SU-DHL-6 (cell line): ENCODE data around the gene GJB4.
"Not testable (repeated sequence)": the region's sequence is repeated elsewhere in the genome, so short reads cannot be mapped to it uniquely, and the experiment has no call there.

Experiments used
- H2AFZ ChIP-seq: fragments of 200-600 bp; sonication (generic); 2 replicates; pipeline ENCODE4 v1.6.1; 2014; ENCODE audit warnings: low read depth, mild to moderate bottlenecking, moderate library complexity, mixed read lengths, antibody characterized with exemption, low read length; ENCODE audit not compliant: severe bottlenecking
- H3F3A ChIP-seq: fragments of 200-600 bp; shearing (Covaris generic); 2 replicates; pipeline ENCODE4 v1.6.0; 2016; ENCODE audit warnings: antibody characterized with exemption, mild to moderate bottlenecking; ENCODE audit not compliant: insufficient read depth
- H3K27ac ChIP-seq: fragments of 200-600 bp; sonication (generic); 2 replicates; pipeline ENCODE4 v1.5.1; 2016; ENCODE audit warnings: low read depth, mild to moderate bottlenecking, low read length, moderate library complexity, mixed read lengths
- H3K27me3 ChIP-seq: fragments of 200-600 bp; sonication (generic), shearing (Covaris generic); 2 replicates; pipeline ENCODE4 v1.6.0; 2014; ENCODE audit warnings: mild to moderate bottlenecking, low read length
- H3K36me3 ChIP-seq: fragments of 200-600 bp; sonication (generic); 2 replicates; pipeline ENCODE4 v1.6.1; 2014; ENCODE audit warnings: mild to moderate bottlenecking, low read length, mixed read lengths
- H3K4me2 ChIP-seq: fragments of 300-600, 200-600 bp; shearing (Covaris generic), sonication (generic); 2 replicates; pipeline ENCODE4 v1.6.0; 2014; ENCODE audit warnings: low read length, low read depth, mild to moderate bottlenecking; ENCODE audit not compliant: poor library complexity, severe bottlenecking
- H3K4me3 ChIP-seq: fragments of 200-600 bp; sonication (generic); 2 replicates; pipeline ENCODE4 v1.5.1; 2014; ENCODE audit warnings: antibody characterized with exemption, low read length, mild to moderate bottlenecking, mixed read lengths; ENCODE audit not compliant: insufficient read depth, poor library complexity, severe bottlenecking
- H3K79me2 ChIP-seq: fragments of 200-600 bp; sonication (generic); 2 replicates; pipeline ENCODE4 v1.6.1; 2014; ENCODE audit warnings: mild to moderate bottlenecking, low read length, moderate library complexity; ENCODE audit not compliant: insufficient read depth
- H3K9ac ChIP-seq: fragments of 200-600 bp; sonication (generic); 2 replicates; pipeline ENCODE4 v1.7.0; 2014; ENCODE audit warnings: mild to moderate bottlenecking, low read length
- H3K9me2 ChIP-seq: fragments of 200-600 bp; sonication (generic); replicated peaks from 2 replicates; pipeline ENCODE4 v1.6.1; 2014; ENCODE audit warnings: low read length; ENCODE audit not compliant: insufficient read depth
- H3K9me3 ChIP-seq: fragments of 200-600 bp; sonication (generic); 2 replicates; pipeline ENCODE4 v1.6.1; 2014; ENCODE audit warnings: low read length, mixed read lengths; ENCODE audit not compliant: insufficient read depth
- H4K20me1 ChIP-seq: fragments of 200-600 bp; sonication (generic); 2 replicates; pipeline ENCODE4 v1.6.1; 2014; ENCODE audit warnings: low read depth, mild to moderate bottlenecking, antibody characterized with exemption, low read length, moderate library complexity, mixed read lengths
- CTCF ChIP-seq: fragments of 200-600 bp; sonication (generic); IDR thresholded peaks from one replicate; pipeline ENCODE4 v1.5.1; 2017; ENCODE audit warnings: antibody characterized with exemption, mild to moderate bottlenecking, low read length, moderate library complexity; ENCODE audit not compliant: insufficient read depth, poor library complexity, severe bottlenecking
- EZH2phosphoT487 ChIP-seq: fragments of 200-600 bp; sonication (generic), shearing (Covaris generic); conservative IDR thresholded peaks from 2 replicates; pipeline ENCODE4 v1.6.1; 2018; ENCODE audit warnings: mild to moderate bottlenecking, antibody characterized with exemption, low read length, moderate library complexity, mixed read lengths

GJB4 gene

GRCh38 chr1:34726861-34727260 lies 32.7 kb upstream of the GJB4 start:
- H3F3A ChIP-seq = no peaks in the 10 kb centered on the region
- no peaks in the 10 kb centered on the region for H3K79me2 ChIP-seq
- no peak overlapping the region for H3K27ac ChIP-seq
- no peaks in the 10 kb centered on the region for H4K20me1 ChIP-seq
- H3K4me2 ChIP-seq = no peak overlapping the region
- H3K36me3 ChIP-seq = no peaks in the 10 kb centered on the region
- no peak for TF ChIP-seq EZH2phosphoT487
- no peak for TF ChIP-seq CTCF
- no peak overlapping the region for H3K4me3 ChIP-seq
- H2AFZ ChIP-seq = no peak overlapping the region
- no peaks in the 10 kb centered on the region; the same call in 1 of the 2 replicates for H3K27me3 ChIP-seq
- H3K9ac ChIP-seq = no peak overlapping the region
- no peaks in the 10 kb centered on the region for H3K9me3 ChIP-seq
- H3K9me2 ChIP-seq = no peaks in the 10 kb centered on the region

DNA sequence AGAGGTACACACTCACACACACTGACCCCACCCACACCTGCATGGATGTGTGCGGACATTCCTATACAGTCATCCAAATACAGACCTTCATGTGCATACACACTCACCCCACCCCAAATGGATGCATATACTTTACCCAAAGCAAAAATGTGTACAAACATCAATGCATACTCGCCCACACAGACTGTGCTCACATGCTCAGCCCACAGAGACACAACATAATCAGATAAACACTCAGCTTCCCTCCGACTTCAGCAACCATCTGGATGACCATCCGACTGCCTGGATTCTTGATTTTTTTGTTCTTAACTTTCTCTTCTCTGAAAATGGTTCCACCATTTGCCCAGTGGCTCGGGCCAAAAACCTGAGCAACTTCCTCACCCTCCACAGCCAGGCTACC lies 29.1 kb upstream of the GJB4 start:
- no peaks in the 10 kb centered on the region for H3K36me3 ChIP-seq
- no peaks in the 10 kb centered on the region for H3F3A ChIP-seq
- no peak overlapping the region for H3K4me3 ChIP-seq
- no peak for TF ChIP-seq CTCF
- no peak for TF ChIP-seq EZH2phosphoT487
- H3K27ac ChIP-seq = no peak overlapping the region
- no peaks in the 10 kb centered on the region; the same call in 1 of the 2 replicates for H3K27me3 ChIP-seq
- H2AFZ ChIP-seq = no peak overlapping the region
- H3K4me2 ChIP-seq = no peak overlapping the region
- no peak overlapping the region for H3K9ac ChIP-seq
- H3K9me3 ChIP-seq = no peaks in the 10 kb centered on the region
- no peaks in the 10 kb centered on the region for H4K20me1 ChIP-seq
- H3K9me2 ChIP-seq = no peaks in the 10 kb centered on the region
- H3K79me2 ChIP-seq = no peaks in the 10 kb centered on the region

- not testable (repeated sequence) for H3K27me3 ChIP-seq, H4K20me1 ChIP-seq, H2AFZ ChIP-seq, H3K9me3 ChIP-seq, H3F3A ChIP-seq, H3K9me2 ChIP-seq, H3K36me3 ChIP-seq, H3K79me2 ChIP-seq, H3K27ac ChIP-seq, H3K4me3 ChIP-seq, H3K4me2 ChIP-seq, H3K9ac ChIP-seq
These were observed 26.7 kb upstream of the GJB4 start for GRCh38 chr1:34732831-34733230.

DNA sequence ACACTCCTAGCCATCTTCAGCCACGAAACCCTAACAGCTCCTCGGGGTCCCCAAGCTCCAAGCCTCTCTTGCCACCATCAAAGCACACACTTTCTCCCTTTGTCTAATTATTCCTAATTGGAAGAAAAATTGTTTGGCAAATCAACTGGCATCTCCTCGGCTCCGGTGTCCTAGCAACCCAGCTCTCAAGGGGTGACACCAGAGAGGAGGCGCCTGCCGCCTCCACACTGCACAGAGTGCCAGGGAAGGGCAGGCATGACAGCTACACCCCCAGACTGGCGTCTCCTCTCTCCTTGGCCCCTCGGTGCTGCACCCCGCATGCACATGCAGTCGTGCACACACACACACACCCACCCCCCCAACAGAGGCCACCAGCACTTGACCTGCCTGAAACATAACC lies 22.8 kb upstream of the GJB4 start:
- Histone ChIP-seq H3K36me3 (no peaks in the 10 kb centered on the region), H4K20me1 (no peaks in the 10 kb centered on the region), H2AFZ (no peak overlapping the region), H3K9ac (no peak overlapping the region), H3K4me3 (no peak overlapping the region), H3K27ac (no peak overlapping the region), H3K9me2 (no peaks in the 10 kb centered on the region), H3K9me3 (no peaks in the 10 kb centered on the region), H3K79me2 (no peaks in the 10 kb centered on the region), H3K27me3 (no peaks in the 10 kb centered on the region), H3K4me2 (no peak overlapping the region), H3F3A (no peaks in the 10 kb centered on the region)
- TF ChIP-seq EZH2phosphoT487 = no peak
- TF ChIP-seq CTCF = no peak

GRCh38 chr1:34737236-34737635 lies 22.3 kb upstream of the GJB4 start:
- not testable (repeated sequence) for H4K20me1 ChIP-seq, H2AFZ ChIP-seq, H3K36me3 ChIP-seq, H3K4me3 ChIP-seq, H3K27me3 ChIP-seq, H3K9me2 ChIP-seq, H3K9me3 ChIP-seq, H3K4me2 ChIP-seq, H3K27ac ChIP-seq, H3K79me2 ChIP-seq, H3F3A ChIP-seq, H3K9ac ChIP-seq
